ENCODE data around the gene SPECC1L.

SPECC1L gene

DNA sequence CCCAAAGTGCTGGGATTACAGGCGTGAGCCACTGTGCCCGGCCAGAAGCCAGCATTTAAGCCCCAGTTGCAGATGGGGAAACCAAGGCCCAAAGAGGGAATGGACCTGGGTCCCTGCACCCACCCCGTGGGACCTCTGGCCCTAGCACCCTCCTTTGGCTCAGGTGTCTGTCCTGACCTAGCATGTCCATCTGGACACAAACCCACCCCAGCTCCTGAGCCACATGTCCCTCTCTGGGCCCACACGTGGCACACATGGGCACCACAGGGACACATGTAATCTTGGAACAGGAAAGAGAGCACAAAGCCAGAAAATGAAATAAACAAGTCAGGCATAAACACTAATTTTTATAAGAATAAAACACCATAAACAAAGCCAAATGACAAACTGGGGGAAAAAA lies 35.3 kb upstream of the SPECC1L start:
- no peak for TF ChIP-seq FOXP2 (optimal IDR thresholded peaks at IDR 0.05; ENCODE audit: borderline replicate concordance, extremely low read depth, extremely low read length, insufficient read depth)
- no peak for TF ChIP-seq TAF1 (IDR thresholded peaks at IDR 0.05; ENCODE audit: borderline replicate concordance, insufficient read depth, low read length)
- no peak for TF ChIP-seq POLR2AphosphoS5 (IDR thresholded peaks at IDR 0.05; ENCODE audit: low read depth, low read length)
- TF ChIP-seq SIN3A (IDR thresholded peaks at IDR 0.05; ENCODE audit: borderline replicate concordance, insufficient read depth, low read length) = no peak
- TF ChIP-seq REST (IDR thresholded peaks at IDR 0.05; ENCODE audit: insufficient read depth in 1 of 2, low read depth in 2 of 2, low read length in 2 of 2) = no peak

GRCh38 chr22:24236656-24237055 lies 34.0 kb upstream of the SPECC1L start:
- TF ChIP-seq FOXP2 (optimal IDR thresholded peaks at IDR 0.05; ENCODE audit: borderline replicate concordance, extremely low read depth, extremely low read length, insufficient read depth) = no peak
- no peak for TF ChIP-seq TAF1 (IDR thresholded peaks at IDR 0.05; ENCODE audit: borderline replicate concordance, insufficient read depth, low read length)
- TF ChIP-seq REST (IDR thresholded peaks at IDR 0.05; ENCODE audit: insufficient read depth in 1 of 2, low read depth in 2 of 2, low read length in 2 of 2) = no peak
- no peak for TF ChIP-seq POLR2AphosphoS5 (IDR thresholded peaks at IDR 0.05; ENCODE audit: low read depth, low read length)

GRCh38 chr22:24240381-24240780 lies 30.2 kb upstream of the SPECC1L start:
- TF ChIP-seq POLR2AphosphoS5 (IDR thresholded peaks at IDR 0.05; ENCODE audit: low read depth, low read length) (no peak), FOXP2 (optimal IDR thresholded peaks at IDR 0.05; ENCODE audit: borderline replicate concordance, extremely low read depth, extremely low read length, insufficient read depth) (no peak), TAF1 (IDR thresholded peaks at IDR 0.05; ENCODE audit: borderline replicate concordance, insufficient read depth, low read length) (no peak), REST (IDR thresholded peaks at IDR 0.05; ENCODE audit: insufficient read depth in 1 of 2, low read depth in 2 of 2, low read length in 2 of 2) (no peak), SIN3A (IDR thresholded peaks at IDR 0.05; ENCODE audit: borderline replicate concordance, insufficient read depth, low read length) (no peak)

GRCh38 chr22:24244144-24244787 lies 26.4 kb upstream of the SPECC1L start:
- TF ChIP-seq REST (IDR thresholded peaks at IDR 0.05; ENCODE audit: insufficient read depth in 1 of 2, low read depth in 2 of 2, low read length in 2 of 2) (no peak), POLR2AphosphoS5 (IDR thresholded peaks at IDR 0.05; ENCODE audit: low read depth, low read length) (no peak), SIN3A (IDR thresholded peaks at IDR 0.05; ENCODE audit: borderline replicate concordance, insufficient read depth, low read length) (no peak), TAF1 (IDR thresholded peaks at IDR 0.05; ENCODE audit: borderline replicate concordance, insufficient read depth, low read length) (no peak), FOXP2 (optimal IDR thresholded peaks at IDR 0.05; ENCODE audit: borderline replicate concordance, extremely low read depth, extremely low read length, insufficient read depth) (no peak)
